Amniotic epithelial cell (primary cell): ENCODE measurements around the gene ATP2B2.

Experiments
- DNase-seq: peaks from one replicate; pipeline ENCODE4 v3.0.0-alpha.2; 2010; ENCODE audit warnings: low read depth

The ATP2B2 gene

DNA sequence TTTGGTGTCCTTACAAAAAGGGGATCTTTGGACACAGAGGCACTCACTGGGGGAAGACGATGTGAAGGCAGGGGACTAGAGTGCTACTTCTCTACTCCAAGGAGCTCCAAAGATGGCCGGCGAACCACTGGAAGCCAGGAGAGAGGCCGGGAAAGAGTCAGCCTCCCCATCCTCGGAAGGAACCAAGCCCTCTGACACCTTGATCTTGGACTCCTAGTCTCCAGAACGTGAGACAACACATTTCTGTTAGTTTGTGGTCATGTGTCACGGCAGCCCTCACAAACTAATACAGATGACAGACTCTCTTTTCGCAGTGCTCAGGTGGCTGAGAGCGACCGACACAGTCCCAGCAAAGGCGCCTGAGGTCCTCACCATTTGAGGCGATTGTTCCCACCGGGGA lies 24.4 kb upstream of the ATP2B2 start:
- DNase-seq = no peak

GRCh38 chr3:10528046-10528445 lies 22.7 kb upstream of the ATP2B2 start:
- DNase-seq = no peak

GRCh38 chr3:10527295-10528001 lies 22.1 kb upstream of the ATP2B2 start:
- DNase-seq = no peak

- no peak for DNase-seq
Observed at GRCh38 chr3:10526366-10526765, 21.0 kb upstream of the ATP2B2 start.

- no peak for DNase-seq
Observed at GRCh38 chr3:10524799-10525301, 19.5 kb upstream of the ATP2B2 start.

DNA sequence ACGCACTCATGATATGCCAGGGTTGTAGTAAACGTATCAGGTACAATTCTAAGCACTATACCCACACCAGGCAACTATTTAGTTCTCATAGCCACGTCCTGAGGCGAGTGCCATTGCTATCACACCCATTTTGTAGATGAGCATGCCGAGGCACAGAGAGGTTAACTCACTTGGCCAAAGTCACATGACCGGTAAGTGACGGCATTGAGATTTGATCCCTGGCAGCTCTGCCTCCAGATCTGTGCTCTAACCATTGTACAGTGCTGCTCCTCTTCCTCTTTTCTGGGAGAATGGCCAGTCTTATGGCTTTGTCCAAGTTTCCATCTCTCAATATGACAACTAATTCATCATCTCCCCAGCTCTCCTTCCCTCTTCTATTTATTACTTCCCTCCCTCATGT lies 18.9 kb upstream of the ATP2B2 start:
- DNase-seq = no peak

GRCh38 chr3:10523561-10523960 lies 18.2 kb upstream of the ATP2B2 start:
- no peak for DNase-seq

GRCh38 chr3:10522646-10523303 lies 17.4 kb upstream of the ATP2B2 start:
- DNase-seq = no peak

- DNase-seq = no peak
Observed at GRCh38 chr3:10521772-10522441, 16.5 kb upstream of the ATP2B2 start.

- DNase-seq = no peak
Observed at GRCh38 chr3:10520072-10520471, 14.7 kb upstream of the ATP2B2 start.

GRCh38 chr3:10519236-10519635 lies 13.8 kb upstream of the ATP2B2 start:
- DNase-seq = no peak

GRCh38 chr3:10518506-10519150 lies 13.2 kb upstream of the ATP2B2 start:
- DNase-seq = peak; percentile 84

- no peak for DNase-seq
Observed at GRCh38 chr3:10517627-10518026, 12.2 kb upstream of the ATP2B2 start.

DNA sequence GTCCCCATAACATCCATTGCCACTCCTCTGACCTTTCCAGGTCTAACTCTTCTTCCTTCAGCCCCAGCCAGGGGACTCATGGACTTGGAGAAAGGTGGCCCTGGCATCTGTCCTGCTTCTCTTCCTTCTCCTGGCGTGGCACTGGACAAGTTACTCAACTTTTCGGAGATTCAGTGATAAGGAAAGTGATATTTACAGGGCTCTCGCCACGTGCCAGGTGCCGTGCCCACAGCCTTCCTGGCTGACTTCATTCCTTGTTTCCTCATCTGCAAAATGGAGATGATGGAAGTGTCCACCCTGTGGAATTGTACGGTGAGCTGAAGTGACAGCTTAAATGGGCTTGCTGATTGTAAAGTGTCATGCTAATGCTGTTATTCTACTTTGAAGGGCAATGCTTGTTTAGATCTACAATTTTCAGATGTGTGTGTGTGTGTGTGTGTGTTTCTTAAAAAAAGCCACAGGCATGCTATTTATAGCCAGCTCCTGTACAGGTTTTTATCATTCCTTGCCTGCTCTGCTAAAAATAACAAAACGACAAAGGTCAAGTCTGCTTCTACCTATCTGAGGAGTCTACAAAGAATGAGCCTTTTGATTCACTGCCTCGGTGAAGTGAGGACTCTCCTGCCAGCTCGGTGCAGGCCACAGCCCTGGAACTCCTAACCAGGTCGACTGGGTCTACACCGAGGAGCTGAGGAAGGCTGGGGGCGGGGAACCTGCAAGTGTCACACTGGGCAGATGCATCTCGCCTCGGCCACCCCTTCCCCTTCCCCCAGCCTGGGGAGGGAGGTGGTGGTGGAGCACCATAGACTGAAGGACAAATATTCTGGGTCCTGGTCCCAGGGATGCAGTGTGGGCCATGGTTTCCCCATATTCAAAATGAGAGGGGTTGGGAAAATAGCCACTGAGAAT lies 11.4 kb upstream of the ATP2B2 start:
- no peak for DNase-seq

DNA sequence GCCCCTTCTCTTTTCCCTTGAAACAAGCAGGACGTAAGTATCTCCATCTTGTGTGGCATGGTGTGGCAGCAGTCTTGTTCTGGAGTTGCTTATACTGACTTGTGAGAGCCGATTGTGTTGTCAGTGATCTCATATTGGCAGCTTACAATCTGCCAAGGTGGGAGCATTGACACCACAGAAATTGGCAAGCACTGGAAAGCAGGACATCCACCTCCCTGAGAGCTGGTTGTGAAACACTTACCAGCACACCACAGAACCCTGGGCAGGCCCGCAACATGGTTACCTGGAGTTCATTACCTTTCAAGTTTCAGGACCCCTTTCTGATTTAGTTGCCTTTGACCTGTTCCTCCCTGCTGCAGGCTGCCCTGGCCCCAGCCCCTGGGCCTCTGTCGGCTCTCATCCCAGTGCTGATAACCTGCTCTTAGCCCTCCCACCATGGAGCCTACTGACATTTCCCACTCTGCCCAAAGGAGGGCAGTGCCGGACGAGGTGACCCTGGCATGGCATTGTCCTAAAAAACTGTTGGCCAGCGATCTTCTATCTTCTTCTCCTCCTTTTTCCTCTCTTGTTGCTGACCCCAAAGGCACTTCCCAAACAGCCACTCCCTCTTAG lies 10.6 kb upstream of the ATP2B2 start:
- no peak for DNase-seq

- DNase-seq = no peak
Observed at GRCh38 chr3:10515396-10515795, 10.0 kb upstream of the ATP2B2 start.

DNA sequence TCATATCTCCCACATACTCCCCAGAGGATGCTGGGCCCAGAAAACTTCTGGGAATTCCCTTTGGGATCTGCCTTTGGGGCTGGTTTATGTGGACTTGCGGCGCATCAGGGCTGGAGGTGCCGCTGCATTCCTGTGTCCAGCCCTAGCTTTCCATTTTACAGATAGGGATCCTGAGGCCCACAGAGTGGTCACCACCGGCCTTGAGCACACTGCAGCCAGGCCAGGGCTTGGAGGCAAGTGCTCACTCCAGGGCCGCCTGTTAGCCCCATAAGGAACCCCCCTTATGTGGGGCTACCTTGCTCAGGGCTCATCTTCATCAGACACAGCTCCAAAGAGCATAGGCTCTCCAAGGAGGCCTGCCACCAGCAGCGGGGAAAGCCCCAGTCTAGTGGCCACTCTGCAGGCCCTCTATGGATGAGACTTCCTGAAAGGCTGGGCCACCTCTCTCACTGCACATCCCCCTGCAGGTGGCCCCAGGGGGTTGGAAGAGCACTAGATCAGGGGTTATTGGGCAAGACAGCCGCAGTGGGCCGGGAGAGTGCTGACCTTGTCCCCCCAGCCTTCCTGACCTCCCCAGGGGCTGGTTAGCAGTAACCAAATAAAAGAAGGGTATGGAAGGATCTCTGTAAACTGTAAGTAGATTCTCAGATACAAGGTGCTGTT lies 9.2 kb upstream of the ATP2B2 start:
- DNase-seq = no peak

DNA sequence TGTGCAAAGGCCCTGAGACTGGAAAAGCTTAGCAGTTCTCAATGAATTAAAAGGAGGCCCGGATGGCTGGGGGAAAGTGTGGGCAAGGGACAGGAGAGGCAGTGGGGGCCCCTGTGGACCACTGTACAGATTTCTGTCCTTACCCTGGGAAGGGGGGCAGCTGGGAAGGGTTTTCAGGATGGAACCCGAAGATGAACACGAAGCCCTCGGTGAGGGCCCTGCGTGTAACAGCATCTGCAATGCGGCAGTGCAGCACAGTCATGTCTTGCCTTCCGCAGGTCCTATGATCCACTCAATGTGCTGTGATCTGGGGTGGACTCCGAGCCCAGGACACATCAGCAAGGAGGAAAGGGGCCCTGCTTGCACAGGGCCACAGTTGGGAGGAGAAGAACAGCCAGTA lies 7.9 kb upstream of the ATP2B2 start:
- DNase-seq = no peak

GRCh38 chr3:10512687-10513086 lies 7.3 kb upstream of the ATP2B2 start:
- no peak for DNase-seq

- peak; percentile 60 for DNase-seq
Observed at GRCh38 chr3:10511809-10512494, 6.6 kb upstream of the ATP2B2 start.
